ENCODE measurements around the gene GGNBP2. TPM values are rescaled to one million over a fixed set of nuclear protein-coding genes. Genes with fewer than 3 reads are reported as not detected.

GGNBP2 gene, protein sequence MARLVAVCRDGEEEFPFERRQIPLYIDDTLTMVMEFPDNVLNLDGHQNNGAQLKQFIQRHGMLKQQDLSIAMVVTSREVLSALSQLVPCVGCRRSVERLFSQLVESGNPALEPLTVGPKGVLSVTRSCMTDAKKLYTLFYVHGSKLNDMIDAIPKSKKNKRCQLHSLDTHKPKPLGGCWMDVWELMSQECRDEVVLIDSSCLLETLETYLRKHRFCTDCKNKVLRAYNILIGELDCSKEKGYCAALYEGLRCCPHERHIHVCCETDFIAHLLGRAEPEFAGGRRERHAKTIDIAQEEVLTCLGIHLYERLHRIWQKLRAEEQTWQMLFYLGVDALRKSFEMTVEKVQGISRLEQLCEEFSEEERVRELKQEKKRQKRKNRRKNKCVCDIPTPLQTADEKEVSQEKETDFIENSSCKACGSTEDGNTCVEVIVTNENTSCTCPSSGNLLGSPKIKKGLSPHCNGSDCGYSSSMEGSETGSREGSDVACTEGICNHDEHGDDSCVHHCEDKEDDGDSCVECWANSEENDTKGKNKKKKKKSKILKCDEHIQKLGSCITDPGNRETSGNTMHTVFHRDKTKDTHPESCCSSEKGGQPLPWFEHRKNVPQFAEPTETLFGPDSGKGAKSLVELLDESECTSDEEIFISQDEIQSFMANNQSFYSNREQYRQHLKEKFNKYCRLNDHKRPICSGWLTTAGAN
- 177 TPM for total RNA-seq

DNA sequence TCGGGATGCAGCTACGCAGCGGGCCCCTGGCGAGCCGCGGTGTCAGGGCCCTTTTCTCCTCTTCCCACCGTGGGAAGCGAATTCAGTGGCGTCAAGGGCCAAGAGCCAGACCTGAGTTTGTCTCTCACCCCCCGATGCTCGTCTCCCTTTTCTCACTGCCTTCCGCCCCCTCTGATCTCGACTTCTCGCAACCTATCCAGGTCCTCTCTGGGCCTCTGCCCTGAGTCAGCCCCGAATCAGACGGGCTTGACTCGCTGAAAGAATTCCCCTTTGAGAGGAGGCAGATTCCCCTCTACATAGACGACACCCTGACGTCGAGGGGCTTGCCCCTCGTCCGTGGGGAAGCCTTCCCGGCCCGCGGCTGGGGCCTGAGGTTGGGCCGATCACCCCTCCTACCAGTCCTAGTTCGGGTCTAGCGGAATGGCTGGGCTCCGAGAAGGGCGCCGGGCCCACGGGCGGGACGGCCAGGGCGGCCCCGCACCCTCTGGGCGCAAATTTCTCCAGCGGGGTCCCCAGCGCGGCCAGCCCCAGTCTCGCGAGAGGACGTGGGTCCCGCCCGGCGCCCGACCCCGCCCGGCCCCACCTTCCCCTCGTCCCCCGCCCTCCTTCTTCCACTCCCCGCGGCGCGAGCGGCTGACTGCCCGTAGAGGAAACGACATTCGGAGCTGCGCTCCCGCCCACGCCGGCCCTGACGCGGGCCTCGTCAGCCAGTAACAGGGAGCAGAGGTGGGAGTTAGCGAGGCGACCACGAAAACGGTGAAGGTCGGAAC lies at the start of gene GGNBP2:
GGNBP2 (plus strand) TSS at position 613 of the 770 bp plus-strand sequence. CDS start 806 bp downstream, outside the sequence.
- Histone ChIP-seq H3K4me3 (ENCODE audit: low read length) (peak within 1 kb of the TSS; percentile 93), H3K9me3 (ENCODE audit: low read depth, low read length) (no peaks in the 10 kb centered on the region), H3K27me3 (ENCODE audit: insufficient read depth, low read length) (no peaks in the 10 kb centered on the region), H3K4me1 (ENCODE audit: insufficient read depth, low read length) (peaks cover 44% of the 10 kb centered on the region)

GRCh38 chr17:36495076-36495578 lies 49.6 kb upstream of the GGNBP2 start:
- Histone ChIP-seq H3K4me1 (ENCODE audit: insufficient read depth, low read length) (no peaks in the 10 kb centered on the region), H3K4me3 (ENCODE audit: low read length) (no peak overlapping the region), H3K9me3 (ENCODE audit: low read depth, low read length) (no peaks in the 10 kb centered on the region), H3K27me3 (ENCODE audit: insufficient read depth, low read length) (no peaks in the 10 kb centered on the region)

DNA sequence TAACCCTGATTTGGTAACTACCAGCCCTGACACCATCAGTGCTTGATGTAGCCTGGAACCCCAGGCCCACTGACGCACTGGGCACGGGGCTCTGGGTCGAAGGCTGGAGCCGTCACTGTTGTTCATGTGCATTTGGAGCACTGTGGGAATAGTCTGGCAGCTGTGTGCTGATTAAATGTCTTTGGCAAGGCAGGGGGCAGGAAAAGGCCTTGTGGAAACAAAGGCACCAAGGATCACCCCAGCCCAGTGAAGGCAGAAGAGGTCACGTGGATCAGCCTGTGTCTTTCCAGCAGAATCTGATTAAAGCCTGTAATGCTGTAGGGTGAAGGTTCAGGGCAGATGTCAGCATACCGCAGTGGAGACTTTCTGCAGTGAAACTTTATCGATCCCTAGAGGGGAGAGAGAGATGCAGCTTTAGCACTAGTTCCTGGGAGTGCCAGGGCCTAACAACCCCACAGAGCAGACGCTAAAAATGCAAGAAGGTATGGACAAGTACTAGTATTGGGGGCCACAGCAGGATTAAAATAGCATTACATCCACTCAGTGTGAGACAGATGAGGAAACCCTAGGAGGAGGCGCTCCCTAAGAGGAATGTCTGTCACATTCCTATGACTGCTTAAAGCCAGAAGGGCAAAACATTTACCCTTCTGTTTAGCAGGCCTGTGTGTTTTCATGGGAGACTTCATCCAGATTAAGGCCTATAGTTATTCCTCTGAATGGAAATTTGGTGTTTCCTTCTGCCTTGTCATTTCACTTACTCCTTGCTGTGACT lies 48.5 kb upstream of the GGNBP2 start:
- no peak overlapping the region for H3K4me3 ChIP-seq (ENCODE audit: low read length)
- H3K4me1 ChIP-seq (ENCODE audit: insufficient read depth, low read length), result no peaks in the 10 kb centered on the region
- H3K9me3 ChIP-seq (ENCODE audit: low read depth, low read length), result no peaks in the 10 kb centered on the region
- H3K27me3 ChIP-seq (ENCODE audit: insufficient read depth, low read length), result no peaks in the 10 kb centered on the region

DNA sequence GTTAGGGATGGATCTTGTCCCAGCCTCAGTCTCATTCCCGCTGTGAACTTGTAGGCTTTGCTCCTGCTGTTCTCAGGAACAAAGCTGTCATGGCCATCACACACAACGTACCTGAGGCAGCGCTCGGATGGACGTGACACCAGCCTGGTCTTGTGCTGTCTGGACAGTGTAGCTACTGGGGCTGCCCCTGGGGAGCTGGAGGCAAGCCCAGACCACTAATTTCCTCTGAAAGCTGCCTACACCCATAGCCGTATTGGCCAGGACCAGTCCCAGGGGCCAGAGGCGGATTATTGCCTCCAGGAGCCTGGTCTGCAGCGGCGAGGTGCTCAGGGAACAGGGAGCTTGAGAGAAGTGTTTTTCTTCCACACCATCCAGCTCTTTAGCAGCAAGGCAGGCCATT lies 46.6 kb upstream of the GGNBP2 start:
- Histone ChIP-seq H3K4me1 (ENCODE audit: insufficient read depth, low read length) (no peaks in the 10 kb centered on the region), H3K4me3 (ENCODE audit: low read length) (no peak overlapping the region), H3K9me3 (ENCODE audit: low read depth, low read length) (no peaks in the 10 kb centered on the region), H3K27me3 (ENCODE audit: insufficient read depth, low read length) (no peaks in the 10 kb centered on the region)

DNA sequence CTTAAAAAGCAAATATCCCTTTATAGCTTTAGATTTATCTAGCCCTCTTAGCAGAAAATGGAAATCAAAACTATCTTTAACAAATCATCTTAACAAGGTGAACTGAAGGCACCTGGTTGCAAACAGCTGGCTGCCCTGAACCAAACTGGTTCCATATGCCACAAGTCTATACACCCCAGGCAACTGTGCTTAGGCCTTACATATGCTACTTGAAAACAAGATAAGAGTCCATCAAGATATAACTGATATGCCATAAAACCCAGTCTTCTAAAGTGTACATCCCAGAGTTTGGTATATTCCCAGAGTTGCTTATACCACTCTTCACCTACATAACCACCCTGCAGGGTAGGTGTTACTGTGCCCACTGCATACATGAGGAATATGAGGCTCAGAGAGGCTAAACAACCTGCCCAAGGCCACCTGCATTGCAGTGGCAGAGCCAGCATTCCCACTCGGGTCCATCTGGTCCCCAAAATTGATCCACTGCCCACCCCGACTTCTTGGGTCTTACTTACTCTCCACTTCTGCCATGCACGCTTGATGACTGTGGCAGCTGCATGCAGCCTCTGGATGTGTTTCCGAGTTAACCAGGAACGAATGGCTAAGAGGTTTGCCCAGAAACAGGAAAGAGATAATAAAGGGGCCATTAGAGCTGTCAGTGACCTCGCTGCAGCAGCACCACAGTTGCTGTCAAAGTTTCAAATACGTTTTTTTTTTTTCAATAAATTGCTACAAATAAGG lies 46.0 kb upstream of the GGNBP2 start:
- no peaks in the 10 kb centered on the region for H3K4me1 ChIP-seq (ENCODE audit: insufficient read depth, low read length)
- H3K27me3 ChIP-seq (ENCODE audit: insufficient read depth, low read length), result no peaks in the 10 kb centered on the region
- H3K4me3 ChIP-seq (ENCODE audit: low read length), result no peak overlapping the region
- no peaks in the 10 kb centered on the region for H3K9me3 ChIP-seq (ENCODE audit: low read depth, low read length)

DNA sequence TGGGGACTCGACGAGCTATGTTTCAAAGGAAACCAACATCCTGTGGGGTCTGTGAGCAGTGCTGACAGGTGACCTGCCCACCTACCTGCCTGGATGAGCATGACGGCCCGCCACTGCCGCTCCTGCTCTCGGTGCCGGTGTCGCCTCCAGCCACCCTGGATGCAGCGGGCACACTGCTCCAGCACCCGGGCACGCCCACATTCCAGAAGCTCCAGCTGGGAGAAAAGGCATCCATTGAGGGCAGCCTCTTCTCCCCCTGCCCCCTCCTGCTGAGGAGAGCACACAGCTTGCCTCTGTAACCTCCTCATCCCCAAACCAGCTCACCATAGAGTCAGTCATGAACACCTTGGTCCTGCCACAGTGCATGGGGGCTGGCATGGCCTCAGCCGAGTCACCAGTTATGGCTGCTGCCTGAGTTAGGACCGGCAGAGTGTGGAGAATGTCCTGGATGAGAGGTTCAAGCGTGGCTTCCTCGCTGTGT lies 43.9 kb upstream of the GGNBP2 start:
- Histone ChIP-seq H3K4me3 (ENCODE audit: low read length) (no peak overlapping the region), H3K27me3 (ENCODE audit: insufficient read depth, low read length) (no peaks in the 10 kb centered on the region), H3K4me1 (ENCODE audit: insufficient read depth, low read length) (no peaks in the 10 kb centered on the region), H3K9me3 (ENCODE audit: low read depth, low read length) (no peaks in the 10 kb centered on the region)

- H3K9me3 ChIP-seq (ENCODE audit: low read depth, low read length), result no peaks in the 10 kb centered on the region
Observed at GRCh38 chr17:36501351-36501750, 43.4 kb upstream of the GGNBP2 start.

GRCh38 chr17:36501963-36502362 lies 42.8 kb upstream of the GGNBP2 start:
- Histone ChIP-seq H3K9me3 (ENCODE audit: low read depth, low read length) (no peaks in the 10 kb centered on the region), H3K27me3 (ENCODE audit: insufficient read depth, low read length) (no peaks in the 10 kb centered on the region), H3K4me3 (ENCODE audit: low read length) (no peak overlapping the region), H3K4me1 (ENCODE audit: insufficient read depth, low read length) (no peaks in the 10 kb centered on the region)

More at GRCh38 chr17:36501351-36501750, 43.4 kb upstream of the GGNBP2 start:
- Histone ChIP-seq H3K27me3 (ENCODE audit: insufficient read depth, low read length) (no peaks in the 10 kb centered on the region), H3K4me3 (ENCODE audit: low read length) (no peak overlapping the region), H3K4me1 (ENCODE audit: insufficient read depth, low read length) (no peaks in the 10 kb centered on the region)

DNA sequence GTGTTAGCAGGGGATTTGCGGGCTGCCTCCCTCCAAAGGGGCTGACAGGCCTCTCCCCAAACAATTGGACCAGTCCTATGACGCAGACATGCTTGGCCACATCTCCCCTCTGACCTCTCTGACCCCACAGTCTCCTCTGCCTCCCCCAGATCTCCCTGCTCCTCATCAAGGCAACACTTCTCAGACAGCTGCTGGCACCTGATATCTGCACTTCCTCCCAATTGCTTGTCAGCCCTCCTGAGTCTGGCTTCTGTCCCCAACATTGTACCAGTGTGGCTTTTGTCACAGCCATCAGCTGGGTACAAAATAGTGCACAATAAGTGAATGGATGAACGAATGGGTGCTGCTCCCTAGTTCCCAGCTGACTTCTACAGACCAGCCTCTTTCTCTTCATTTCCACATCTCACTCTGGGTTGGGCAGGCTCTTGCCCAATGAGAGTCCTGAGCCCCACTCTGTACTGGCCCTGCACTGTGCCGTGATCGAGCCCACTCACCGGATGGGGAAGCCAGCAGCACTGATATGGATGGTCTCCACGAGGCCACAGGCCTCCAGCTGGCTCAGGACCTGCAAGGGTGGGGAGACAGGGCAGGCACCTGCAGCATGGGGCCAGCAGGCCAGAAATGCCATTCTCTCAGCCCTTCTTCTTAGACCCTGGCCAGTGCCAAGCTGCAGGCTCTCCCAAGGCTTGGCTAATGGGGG lies 41.1 kb upstream of the GGNBP2 start:
- no peaks in the 10 kb centered on the region for H3K4me1 ChIP-seq (ENCODE audit: insufficient read depth, low read length)

GRCh38 chr17:36504156-36504545 lies 40.6 kb upstream of the GGNBP2 start:
- Histone ChIP-seq H3K4me1 (ENCODE audit: insufficient read depth, low read length) (no peaks in the 10 kb centered on the region), H3K9me3 (ENCODE audit: low read depth, low read length) (no peaks in the 10 kb centered on the region)

More for the DNA sequence above, 41.1 kb upstream of the GGNBP2 start:
- H3K9me3 ChIP-seq (ENCODE audit: low read depth, low read length), result no peaks in the 10 kb centered on the region
- H3K4me3 ChIP-seq (ENCODE audit: low read length), result no peak overlapping the region
- no peaks in the 10 kb centered on the region for H3K27me3 ChIP-seq (ENCODE audit: insufficient read depth, low read length)

GRCh38 chr17:36505171-36505570 lies 39.5 kb upstream of the GGNBP2 start:
- Histone ChIP-seq H3K9me3 (ENCODE audit: low read depth, low read length) (no peaks in the 10 kb centered on the region), H3K27me3 (ENCODE audit: insufficient read depth, low read length) (no peaks in the 10 kb centered on the region), H3K4me3 (ENCODE audit: low read length) (no peak overlapping the region), H3K4me1 (ENCODE audit: insufficient read depth, low read length) (no peaks in the 10 kb centered on the region)

More at GRCh38 chr17:36504156-36504545, 40.6 kb upstream of the GGNBP2 start:
- H3K27me3 ChIP-seq (ENCODE audit: insufficient read depth, low read length), result no peaks in the 10 kb centered on the region
- no peak overlapping the region for H3K4me3 ChIP-seq (ENCODE audit: low read length)

DNA sequence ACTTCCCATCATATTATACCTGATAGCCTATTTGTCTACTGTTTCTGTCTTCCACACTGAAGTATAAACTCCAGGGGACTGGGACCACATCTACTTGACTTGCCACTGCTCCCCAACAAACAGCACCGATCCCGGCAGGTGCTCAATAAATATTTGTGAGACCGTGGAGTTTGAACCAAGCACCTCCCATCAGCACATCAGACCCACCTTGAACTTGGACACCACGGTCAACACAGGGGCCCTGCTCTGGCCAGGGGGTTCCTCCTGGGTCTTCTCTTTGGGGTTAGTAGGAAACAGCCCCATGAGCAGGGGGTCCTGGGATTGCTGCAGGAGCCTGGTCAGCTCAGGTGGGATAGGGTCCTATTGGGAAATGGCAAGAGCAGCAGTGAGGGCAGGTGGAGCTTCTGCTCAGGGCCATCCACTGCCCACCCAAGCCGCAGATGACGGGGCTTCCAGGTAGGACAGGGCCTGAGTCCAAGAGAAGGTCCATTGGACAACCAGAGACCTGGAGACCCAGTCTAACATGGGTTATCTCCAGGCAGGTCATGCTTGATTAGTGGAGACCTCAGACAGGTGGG lies 38.4 kb upstream of the GGNBP2 start:
- no peaks in the 10 kb centered on the region for H3K27me3 ChIP-seq (ENCODE audit: insufficient read depth, low read length)
- H3K4me3 ChIP-seq (ENCODE audit: low read length), result no peak overlapping the region
- H3K9me3 ChIP-seq (ENCODE audit: low read depth, low read length), result no peaks in the 10 kb centered on the region
- no peaks in the 10 kb centered on the region for H3K4me1 ChIP-seq (ENCODE audit: insufficient read depth, low read length)

GRCh38 chr17:36506831-36507230 lies 37.9 kb upstream of the GGNBP2 start:
- no peaks in the 10 kb centered on the region for H3K27me3 ChIP-seq (ENCODE audit: insufficient read depth, low read length)
- no peaks in the 10 kb centered on the region for H3K4me1 ChIP-seq (ENCODE audit: insufficient read depth, low read length)
- H3K4me3 ChIP-seq (ENCODE audit: low read length), result no peak overlapping the region
- no peaks in the 10 kb centered on the region for H3K9me3 ChIP-seq (ENCODE audit: low read depth, low read length)

Measured in mononuclear cell (primary cell).